Calu3 (cell line): ENCODE data around the gene WRNIP1. TPM values are rescaled to one million over a fixed set of nuclear protein-coding genes. Genes with fewer than 3 reads are reported as not detected.

Experiments
- BruUV-seq: library from RNA; stranded (reverse); fragments of 400-500 nt; replicated peaks from 2 replicates; lab custom pipeline; 2021; lab: Mats Ljungman, UMichigan
- CTCF ChIA-PET: fragments of 300-600 bp; sonication (Branson Sonifier 250); formaldehyde crosslinking; loops from one replicate; lab custom pipeline; 2022; ENCODE audit warnings: antibody characterized with exemption; lab: Charles Lee
- DNase-seq: peaks from one replicate; pipeline ENCODE4 v3.0.0; 2022
- H3K27ac Mint-ChIP-seq: one replicate; pipeline ENCODE4 v1.8.0; 2022; ENCODE audit warnings: mixed read lengths; ENCODE audit not compliant: unreplicated experiment
- H3K27me3 Mint-ChIP-seq: one replicate; pipeline ENCODE4 v1.8.0; 2022; ENCODE audit warnings: mixed read lengths; ENCODE audit not compliant: unreplicated experiment
- H3K36me3 Mint-ChIP-seq: one replicate; pipeline ENCODE4 v1.8.0; 2022; ENCODE audit warnings: mild to moderate bottlenecking, moderate library complexity, mixed read lengths; ENCODE audit not compliant: insufficient read depth, unreplicated experiment
- H3K4me1 Mint-ChIP-seq: one replicate; pipeline ENCODE4 v1.8.0; 2022; ENCODE audit warnings: mild to moderate bottlenecking, low read depth, mixed read lengths; ENCODE audit not compliant: unreplicated experiment
- H3K4me3 Mint-ChIP-seq: one replicate; pipeline ENCODE4 v1.8.0; 2022; ENCODE audit warnings: mild to moderate bottlenecking, low read depth, moderate library complexity, mixed read lengths; ENCODE audit not compliant: unreplicated experiment
- H3K9me3 Mint-ChIP-seq: one replicate; pipeline ENCODE4 v1.8.0; 2022; ENCODE audit warnings: low read depth, mixed read lengths; ENCODE audit not compliant: unreplicated experiment
- CTCF ChIP-seq: fragments of 200-600 bp; IDR thresholded peaks from one replicate; pipeline ENCODE4 v1.8.0; 2022; ENCODE audit warnings: antibody characterized with exemption; ENCODE audit not compliant: unreplicated experiment
- intact Hi-C: fragments of 100-400 bp; cut with micrococcal nuclease; formaldehyde crosslinking; loops from one replicate; pipeline ENCODE4 v1.10.0; 2022; ENCODE audit not compliant: unreplicated experiment
- total RNA-seq: library from RNA; stranded (reverse); gene quantifications from 2 replicates; pipeline ENCODE4 v1.2.3, GENCODE V29; 2022

WRNIP1 gene
- total RNA-seq, 1 experiment from 2014 or later, result 41.4 TPM

DNA sequence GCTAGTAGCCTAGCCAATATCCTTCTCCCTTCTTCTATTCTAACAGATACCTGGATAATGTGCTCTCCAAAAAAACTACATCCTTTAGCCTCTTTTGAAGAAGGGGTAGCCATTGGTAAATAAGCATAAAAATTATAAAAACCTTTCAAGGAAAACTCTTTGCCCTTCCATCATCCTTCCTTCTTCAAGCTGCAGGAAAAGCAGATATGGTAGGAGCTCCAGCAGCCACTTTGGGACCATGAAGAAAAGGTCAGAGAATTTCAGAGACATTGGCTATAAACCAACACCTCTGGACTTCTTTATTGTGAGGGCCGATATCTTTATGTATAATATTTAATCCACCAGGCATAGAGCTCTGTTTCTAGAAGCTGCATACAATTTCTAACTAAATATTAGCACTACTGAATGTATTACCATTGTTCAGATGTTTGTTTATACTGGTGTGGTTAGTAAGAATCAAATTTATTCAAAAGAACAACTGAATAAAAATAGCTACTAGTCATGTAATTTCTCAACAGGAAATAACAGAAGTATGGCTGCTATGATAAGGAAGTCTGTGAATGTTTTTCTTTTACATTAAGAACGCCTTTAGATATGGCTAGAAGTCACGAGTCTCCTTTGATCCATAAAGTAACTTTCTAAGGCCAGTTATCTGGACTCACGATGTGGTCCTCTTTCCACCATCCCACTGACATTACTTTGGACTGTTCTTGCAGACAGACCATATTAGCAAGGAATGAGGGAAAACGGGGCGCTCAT, 46.7 kb upstream of the WRNIP1 start:
- TF ChIP-seq CTCF, result no peak
- H3K27ac Mint-ChIP-seq, result peak overlapping the region; percentile 33
- CTCF ChIA-PET, result interaction anchor here (0.7 kb wide), 1 partner anchor 20 kb away, joined by 3 read pairs; no protein-coding TSS in a partner anchor
- H3K4me1 Mint-ChIP-seq, result peaks cover 27% of the 10 kb centered on the region
- DNase-seq, result no peak
- intact Hi-C loops, result no loop called here
- BruUV-seq, result no TSS peak
- H3K36me3 Mint-ChIP-seq, result peaks cover 5% of the 10 kb centered on the region
- H3K27me3 Mint-ChIP-seq, result no peaks in the 10 kb centered on the region
- H3K9me3 Mint-ChIP-seq, result no peaks in the 10 kb centered on the region
- H3K4me3 Mint-ChIP-seq, result no peak overlapping the region

DNA sequence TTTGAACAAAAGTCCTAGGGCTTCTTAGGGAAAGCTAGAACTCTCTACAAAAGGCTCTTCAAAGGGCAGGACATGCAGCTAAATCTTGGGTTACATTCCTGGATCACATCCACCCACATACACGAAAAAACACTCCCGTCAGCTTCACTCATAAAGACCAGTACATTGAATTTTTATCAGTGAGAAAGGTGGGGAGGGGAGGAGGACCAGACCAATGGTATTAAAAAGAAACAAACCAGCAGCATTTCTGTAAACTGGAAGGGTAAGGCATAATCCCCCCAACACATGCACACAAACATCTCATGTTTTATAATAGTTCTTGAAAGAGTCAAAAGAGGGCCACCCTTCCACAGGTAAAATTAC, 46.1 kb upstream of the WRNIP1 start:
- Mint-ChIP-seq H3K4me3 (no peak overlapping the region), H3K27me3 (no peaks in the 10 kb centered on the region), H3K36me3 (peaks cover 5% of the 10 kb centered on the region), H3K9me3 (no peaks in the 10 kb centered on the region), H3K4me1 (peaks cover 25% of the 10 kb centered on the region), H3K27ac (peak overlapping the region; percentile 33)
- no peak for DNase-seq
- no peak for TF ChIP-seq CTCF
- CTCF ChIA-PET, result interaction anchor here (0.7 kb wide), 1 partner anchor 20 kb away, joined by 3 read pairs; no protein-coding TSS in a partner anchor
- intact Hi-C loops, result no loop called here
- BruUV-seq, result no TSS peak

DNA sequence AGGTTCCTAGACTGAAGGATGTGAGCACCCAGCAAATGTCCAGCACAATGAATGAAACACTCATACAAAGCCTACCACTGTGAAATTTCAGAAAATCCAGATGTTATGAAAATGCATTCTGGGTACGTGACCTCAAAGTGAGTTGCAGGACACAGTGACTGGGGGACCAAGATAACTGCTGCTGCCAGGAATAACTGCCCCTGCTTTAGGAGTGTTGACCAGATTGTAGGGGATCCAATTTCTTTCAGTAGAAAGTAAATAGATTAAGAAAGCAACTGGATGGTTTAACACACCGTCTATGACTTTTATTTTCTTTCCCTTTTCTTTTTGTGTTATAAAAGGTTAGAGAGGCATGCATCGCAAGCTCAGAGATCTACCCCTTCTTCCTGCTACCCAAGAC, 44.0 kb upstream of the WRNIP1 start:
- peaks cover 20% of the 10 kb centered on the region for H3K4me1 Mint-ChIP-seq
- H3K9me3 Mint-ChIP-seq, result no peaks in the 10 kb centered on the region
- BruUV-seq, result no TSS peak
- no peaks in the 10 kb centered on the region for H3K27me3 Mint-ChIP-seq
- no peak for TF ChIP-seq CTCF
- peaks cover 5% of the 10 kb centered on the region for H3K36me3 Mint-ChIP-seq
- CTCF ChIA-PET, result no interaction called here
- intact Hi-C loops, result no loop called here
- no peak overlapping the region for H3K27ac Mint-ChIP-seq
- H3K4me3 Mint-ChIP-seq, result no peak overlapping the region
- no peak for DNase-seq

DNA sequence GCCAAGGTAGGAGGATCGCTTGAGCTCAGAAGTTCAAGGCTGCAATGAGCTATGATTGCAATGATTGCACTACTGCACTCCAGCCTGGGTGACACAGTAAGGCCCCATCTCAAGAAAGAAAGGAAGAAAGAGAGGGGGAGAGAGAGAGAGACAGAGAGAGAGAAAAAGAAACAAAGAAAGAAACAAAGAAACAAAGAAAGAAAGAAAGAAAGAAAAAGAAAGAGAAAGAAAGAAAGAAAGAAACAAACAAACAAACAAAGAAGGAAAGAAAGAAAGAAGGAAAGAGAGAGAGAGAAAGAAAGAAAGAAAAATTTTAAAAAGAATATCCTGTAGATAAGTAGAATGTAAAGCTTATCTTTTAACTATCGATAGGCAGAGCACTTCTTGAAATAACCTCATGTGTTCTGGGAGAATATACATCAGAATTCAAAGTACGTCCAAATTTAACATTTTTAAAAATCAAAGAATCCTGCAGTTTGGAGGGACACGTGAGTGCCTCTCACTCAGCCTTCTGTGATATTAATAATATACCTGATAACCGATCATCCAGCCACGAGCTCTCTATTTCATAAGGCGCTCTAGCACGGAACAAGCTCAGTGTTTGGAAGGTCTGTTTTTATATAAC, 39.7 kb upstream of the WRNIP1 start:
- CTCF ChIA-PET, result interaction anchor here (0.7 kb wide), 1 partner anchor 1016 kb away, joined by 3 read pairs; no protein-coding TSS in a partner anchor

More for the DNA sequence above, 39.7 kb upstream of the WRNIP1 start:
- no TSS peak for BruUV-seq
- TF ChIP-seq CTCF, result no peak
- DNase-seq, result no peak
- peaks cover 10% of the 10 kb centered on the region for H3K4me1 Mint-ChIP-seq
- intact Hi-C loops, result no loop called here
- H3K9me3 Mint-ChIP-seq, result no peaks in the 10 kb centered on the region
- H3K27me3 Mint-ChIP-seq, result no peaks in the 10 kb centered on the region
- H3K36me3 Mint-ChIP-seq, result no peaks in the 10 kb centered on the region
- H3K4me3 Mint-ChIP-seq, result no peak overlapping the region
- H3K27ac Mint-ChIP-seq, result no peak overlapping the region
